ENCODE results near the gene VPS4B. TPM values are rescaled to one million over a fixed set of nuclear protein-coding genes. Genes with fewer than 3 reads are reported as not detected.

The VPS4B gene
- total RNA-seq, 4 donors from 2014 or later = 25.7 to 32.1 (median 29.4) TPM

- H3K4me1 ChIP-seq = peaks cover 18 to 27% (median 22%) of the 10 kb centered on the region in 4 donors
- WGBS = 95% methylated on average over 2 of the region's 2 CpGs
- peaks cover 29 to 96% (median 67%) of the 10 kb centered on the region in 4 donors for H3K36me3 ChIP-seq
- H3K4me3 ChIP-seq = no peak overlapping the region
- TF ChIP-seq POLR2AphosphoS5 (IDR thresholded peaks at IDR 0.05) (no peak), POLR2A (IDR thresholded peaks at IDR 0.05; ENCODE audit: low read depth) (no peak), EP300 (IDR thresholded peaks at IDR 0.05) (no peak), CTCF (IDR thresholded peaks at IDR 0.05) (no peak)
- H3K27me3 ChIP-seq = no peaks in the 10 kb centered on the region
- no peak for DNase-seq (ENCODE audit: extremely low spot score)
- intact Hi-C loops (cut with DNase I) = loop anchor here (5.0 kb wide), 1 partner anchor 97 kb away; no protein-coding TSS in a partner anchor
- H3K9me3 ChIP-seq = no peaks in the 10 kb centered on the region
- H3K27ac ChIP-seq (replicated peaks in 1 of 4) = no peak overlapping the region
Observed at GRCh38 chr18:63344918-63345317, 77.4 kb downstream of the VPS4B start.

- intact Hi-C loops (cut with DNase I) = loop anchor here (5.0 kb wide), 1 partner anchor 98 kb away; no protein-coding TSS in a partner anchor
- no peaks in the 10 kb centered on the region for H3K27me3 ChIP-seq
- DNase-seq (ENCODE audit: extremely low spot score) = no peak
- peaks cover 18 to 27% (median 22%) of the 10 kb centered on the region in 4 donors for H3K4me1 ChIP-seq
- TF ChIP-seq CTCF (IDR thresholded peaks at IDR 0.05) = no peak
- no peak for TF ChIP-seq POLR2A (IDR thresholded peaks at IDR 0.05; ENCODE audit: low read depth)
- TF ChIP-seq EP300 (IDR thresholded peaks at IDR 0.05) = no peak
- no peak for TF ChIP-seq POLR2AphosphoS5 (IDR thresholded peaks at IDR 0.05)
- H3K4me3 ChIP-seq = no peak overlapping the region
- 89% methylated on average over 5 of the region's 5 CpGs for WGBS
- H3K27ac ChIP-seq (replicated peaks in 1 of 4) = no peak overlapping the region
- H3K36me3 ChIP-seq = peaks cover 23 to 92% (median 64%) of the 10 kb centered on the region in 4 donors
- no peaks in the 10 kb centered on the region for H3K9me3 ChIP-seq
Observed at GRCh38 chr18:63344263-63344662, 78.0 kb downstream of the VPS4B start.

GRCh38 chr18:63342206-63342605, 80.1 kb downstream of the VPS4B start:
- Histone ChIP-seq H3K36me3 (peaks cover 23 to 94% (median 62%) of the 10 kb centered on the region in 4 donors), H3K27ac (replicated peaks in 1 of 4) (no peak overlapping the region), H3K27me3 (no peaks in the 10 kb centered on the region), H3K4me1 (peaks cover 18 to 22% (median 20%) of the 10 kb centered on the region in 4 donors), H3K4me3 (no peak overlapping the region), H3K9me3 (no peaks in the 10 kb centered on the region)
- TF ChIP-seq POLR2A (IDR thresholded peaks at IDR 0.05; ENCODE audit: low read depth) = no peak
- TF ChIP-seq EP300 (IDR thresholded peaks at IDR 0.05) = no peak
- TF ChIP-seq CTCF (IDR thresholded peaks at IDR 0.05) = peak in 2 of 3 experiments; percentile 40 to 45
- TF ChIP-seq POLR2AphosphoS5 (IDR thresholded peaks at IDR 0.05) = no peak
- 30% methylated on average over 5 of the region's 5 CpGs for WGBS
- DNase-seq (ENCODE audit: extremely low spot score) = no peak
- intact Hi-C loops (cut with DNase I) = loop anchor here (5.0 kb wide), 1 partner anchor 100 kb away; no protein-coding TSS in a partner anchor

- intact Hi-C loops (cut with DNase I) = loop anchor here (5.0 kb wide), 1 partner anchor 102 kb away; no protein-coding TSS in a partner anchor
- Histone ChIP-seq H3K4me1 (peaks cover under 1 to 7% (median 3%) of the 10 kb centered on the region in 4 donors), H3K27ac (replicated peaks in 1 of 4) (no peak overlapping the region), H3K4me3 (no peak overlapping the region), H3K9me3 (no peaks in the 10 kb centered on the region), H3K27me3 (no peaks in the 10 kb centered on the region), H3K36me3 (peaks cover 23 to 97% (median 75%) of the 10 kb centered on the region in 4 donors)
- no peak for DNase-seq (ENCODE audit: extremely low spot score)
- TF ChIP-seq CTCF (IDR thresholded peaks at IDR 0.05) = peak; percentile 36 to 53 (median 40)
- TF ChIP-seq EP300 (IDR thresholded peaks at IDR 0.05) = no peak
- 45% methylated on average over 4 of the region's 4 CpGs for WGBS
Observed at GRCh38 chr18:63339920-63340484, 82.3 kb downstream of the VPS4B start.

Other genes starting within 250 kb of the VPS4B start
- 10 to 100 TPM; 25.2 to 39.0 (median 36.1) TPM for gene BCL2, start 102.7 kb downstream of the VPS4B start, total RNA-seq
- 10 to 100 TPM; 41.8 to 58.8 (median 49.8) TPM for gene KDSR, start 55.3 kb downstream of the VPS4B start, total RNA-seq
- not detected for gene SERPINB5, start 54.5 kb upstream of the VPS4B start, total RNA-seq
- gene SERPINB12, start 119.9 kb upstream of the VPS4B start, total RNA-seq = not detected
- not detected for gene SERPINB13, start 164.9 kb upstream of the VPS4B start, total RNA-seq
- gene SERPINB4, start 221.8 kb upstream of the VPS4B start, total RNA-seq = not detected
- gene SERPINB3, start 239.4 kb upstream of the VPS4B start, total RNA-seq = not detected

All from esophagus muscularis mucosa (tissue), 4 donors.